Measurements from ENCODE around the gene CDIP1.

CDIP1 gene

DNA sequence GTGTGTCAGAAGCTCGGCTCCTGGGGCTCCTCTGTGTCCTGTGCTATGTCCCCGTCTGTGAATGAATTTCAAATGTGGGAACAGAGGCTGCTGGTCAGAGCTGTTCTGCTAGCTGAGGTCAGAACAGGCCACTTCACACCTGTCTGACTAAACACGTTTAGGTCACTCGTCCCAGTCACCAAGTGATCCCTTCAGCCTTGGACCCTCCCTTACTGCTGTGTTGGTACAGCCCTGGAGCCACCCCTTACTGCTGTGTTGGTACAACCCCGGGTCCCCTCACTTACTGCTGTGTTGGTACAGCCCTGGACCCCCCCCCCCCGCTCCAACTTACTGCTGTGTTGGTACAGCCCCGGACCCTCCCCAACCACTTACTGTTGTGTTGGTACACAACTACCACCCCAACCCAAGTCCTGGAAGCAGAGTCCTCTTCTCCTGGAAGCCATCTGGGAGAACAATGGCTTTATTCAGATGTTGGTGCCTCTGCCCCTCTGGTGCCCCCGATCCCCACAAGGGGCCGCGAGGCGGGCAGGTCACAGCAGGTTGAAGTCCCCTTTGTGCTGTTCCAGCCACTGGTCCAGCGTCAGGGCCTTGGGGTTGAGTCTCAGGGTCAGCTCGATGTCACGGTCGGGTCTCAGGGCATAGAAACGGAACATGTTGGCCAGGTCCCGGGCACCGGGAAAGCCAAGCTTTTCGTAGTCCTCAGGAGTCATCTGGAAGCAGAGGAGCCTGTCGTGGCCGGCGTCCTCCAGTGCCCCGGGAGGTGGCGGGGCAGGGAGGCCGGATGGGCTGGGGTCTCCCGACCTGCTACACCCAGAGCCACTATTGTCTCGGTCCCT is 77.1 kb downstream of the CDIP1 start:
- no peak for TF ChIP-seq FOXP2 (optimal IDR thresholded peaks at IDR 0.05; ENCODE audit: borderline replicate concordance, extremely low read depth, extremely low read length, insufficient read depth)
- no peak for TF ChIP-seq SIN3A (IDR thresholded peaks at IDR 0.05; ENCODE audit: borderline replicate concordance, insufficient read depth, low read length)
- TF ChIP-seq TAF1 (IDR thresholded peaks at IDR 0.05; ENCODE audit: borderline replicate concordance, insufficient read depth, low read length): no peak
- TF ChIP-seq, protein P1, sequence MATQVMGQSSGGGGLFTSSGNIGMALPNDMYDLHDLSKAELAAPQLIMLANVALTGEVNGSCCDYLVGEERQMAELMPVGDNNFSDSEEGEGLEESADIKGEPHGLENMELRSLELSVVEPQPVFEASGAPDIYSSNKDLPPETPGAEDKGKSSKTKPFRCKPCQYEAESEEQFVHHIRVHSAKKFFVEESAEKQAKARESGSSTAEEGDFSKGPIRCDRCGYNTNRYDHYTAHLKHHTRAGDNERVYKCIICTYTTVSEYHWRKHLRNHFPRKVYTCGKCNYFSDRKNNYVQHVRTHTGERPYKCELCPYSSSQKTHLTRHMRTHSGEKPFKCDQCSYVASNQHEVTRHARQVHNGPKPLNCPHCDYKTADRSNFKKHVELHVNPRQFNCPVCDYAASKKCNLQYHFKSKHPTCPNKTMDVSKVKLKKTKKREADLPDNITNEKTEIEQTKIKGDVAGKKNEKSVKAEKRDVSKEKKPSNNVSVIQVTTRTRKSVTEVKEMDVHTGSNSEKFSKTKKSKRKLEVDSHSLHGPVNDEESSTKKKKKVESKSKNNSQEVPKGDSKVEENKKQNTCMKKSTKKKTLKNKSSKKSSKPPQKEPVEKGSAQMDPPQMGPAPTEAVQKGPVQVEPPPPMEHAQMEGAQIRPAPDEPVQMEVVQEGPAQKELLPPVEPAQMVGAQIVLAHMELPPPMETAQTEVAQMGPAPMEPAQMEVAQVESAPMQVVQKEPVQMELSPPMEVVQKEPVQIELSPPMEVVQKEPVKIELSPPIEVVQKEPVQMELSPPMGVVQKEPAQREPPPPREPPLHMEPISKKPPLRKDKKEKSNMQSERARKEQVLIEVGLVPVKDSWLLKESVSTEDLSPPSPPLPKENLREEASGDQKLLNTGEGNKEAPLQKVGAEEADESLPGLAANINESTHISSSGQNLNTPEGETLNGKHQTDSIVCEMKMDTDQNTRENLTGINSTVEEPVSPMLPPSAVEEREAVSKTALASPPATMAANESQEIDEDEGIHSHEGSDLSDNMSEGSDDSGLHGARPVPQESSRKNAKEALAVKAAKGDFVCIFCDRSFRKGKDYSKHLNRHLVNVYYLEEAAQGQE (IDR thresholded peaks at IDR 0.05; ENCODE audit: insufficient read depth in 1 of 2, low read depth in 2 of 2, low read length in 2 of 2): no peak
- TF ChIP-seq POLR2AphosphoS5 (IDR thresholded peaks at IDR 0.05; ENCODE audit: low read depth, low read length): no peak

DNA sequence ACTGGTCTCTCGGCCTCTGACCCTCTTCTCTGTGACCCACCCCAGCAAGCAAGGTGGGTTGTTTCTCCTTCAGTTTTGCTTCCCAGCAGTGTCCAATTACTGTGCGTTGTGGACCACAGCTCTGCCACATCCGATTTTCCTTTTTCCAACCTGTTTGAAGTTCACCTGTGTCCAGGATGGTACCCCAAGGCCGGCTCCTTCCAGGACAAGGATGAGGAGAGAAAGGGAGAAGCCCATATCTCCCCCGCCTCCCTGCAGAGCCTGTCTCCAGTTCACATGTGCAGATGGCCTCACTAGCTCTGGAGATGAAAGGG is 77.7 kb downstream of the CDIP1 start:
- no peak for TF ChIP-seq FOXP2 (optimal IDR thresholded peaks at IDR 0.05; ENCODE audit: borderline replicate concordance, extremely low read depth, extremely low read length, insufficient read depth)
- no peak for TF ChIP-seq POLR2AphosphoS5 (IDR thresholded peaks at IDR 0.05; ENCODE audit: low read depth, low read length)
- no peak for TF ChIP-seq SIN3A (IDR thresholded peaks at IDR 0.05; ENCODE audit: borderline replicate concordance, insufficient read depth, low read length)
- TF ChIP-seq, protein P1 (IDR thresholded peaks at IDR 0.05; ENCODE audit: insufficient read depth in 1 of 2, low read depth in 2 of 2, low read length in 2 of 2): no peak
- TF ChIP-seq TAF1 (IDR thresholded peaks at IDR 0.05; ENCODE audit: borderline replicate concordance, insufficient read depth, low read length): no peak
